NB4 (cell line): ENCODE results near the gene RRAS2.

ENCODE experiments used
- DNase-seq: peaks from one replicate; pipeline ENCODE4 v3.0.0; 2010; ENCODE audit warnings: low read depth
- H3K4me3 ChIP-seq: one replicate; pipeline ENCODE4 v1.5.1; 2011; ENCODE audit warnings: mild to moderate bottlenecking, low read depth, low read length, moderate library complexity
- MYC ChIP-seq: IDR thresholded peaks from 2 replicates; pipeline ENCODE4 v1.6.1; 2011; ENCODE audit warnings: low read depth, low read length
- POLR2A ChIP-seq: IDR thresholded peaks from 2 replicates; pipeline ENCODE4 v1.6.1; 2011; ENCODE audit warnings: mild to moderate bottlenecking; ENCODE audit not compliant: insufficient read length; ENCODE audit errors: extremely low read depth
- TF ChIP-seq, protein P1 (sequence below): IDR thresholded peaks from one replicate; pipeline ENCODE4 v1.5.1; 2012; ENCODE audit warnings: low read depth, low read length
- TF ChIP-seq, protein P2 (sequence below): IDR thresholded peaks from 2 replicates; pipeline ENCODE4 v1.6.1; 2011; ENCODE audit warnings: low read depth, low read length

RRAS2 gene

DNA sequence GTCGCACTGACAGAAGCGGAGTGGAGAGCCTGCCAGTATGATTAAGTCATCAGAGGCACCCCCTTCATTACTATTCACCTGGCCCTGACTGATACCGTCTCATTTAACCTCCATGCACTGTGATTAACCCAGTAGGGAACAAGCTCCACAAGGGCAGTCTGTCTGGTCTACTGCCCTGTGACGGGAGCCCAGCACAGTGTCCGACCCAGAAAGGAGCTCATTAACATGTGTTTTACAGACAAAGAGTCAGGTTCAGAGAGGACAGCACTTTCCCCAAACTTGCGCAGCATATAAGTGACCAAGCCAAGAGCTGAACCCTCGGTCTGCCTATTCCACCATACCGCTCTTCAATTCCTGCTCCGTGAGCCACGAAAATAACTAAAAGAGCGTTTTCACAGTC, 129.5 kb downstream of the RRAS2 start:
- no peak overlapping the region for H3K4me3 ChIP-seq
- TF ChIP-seq, protein P1, sequence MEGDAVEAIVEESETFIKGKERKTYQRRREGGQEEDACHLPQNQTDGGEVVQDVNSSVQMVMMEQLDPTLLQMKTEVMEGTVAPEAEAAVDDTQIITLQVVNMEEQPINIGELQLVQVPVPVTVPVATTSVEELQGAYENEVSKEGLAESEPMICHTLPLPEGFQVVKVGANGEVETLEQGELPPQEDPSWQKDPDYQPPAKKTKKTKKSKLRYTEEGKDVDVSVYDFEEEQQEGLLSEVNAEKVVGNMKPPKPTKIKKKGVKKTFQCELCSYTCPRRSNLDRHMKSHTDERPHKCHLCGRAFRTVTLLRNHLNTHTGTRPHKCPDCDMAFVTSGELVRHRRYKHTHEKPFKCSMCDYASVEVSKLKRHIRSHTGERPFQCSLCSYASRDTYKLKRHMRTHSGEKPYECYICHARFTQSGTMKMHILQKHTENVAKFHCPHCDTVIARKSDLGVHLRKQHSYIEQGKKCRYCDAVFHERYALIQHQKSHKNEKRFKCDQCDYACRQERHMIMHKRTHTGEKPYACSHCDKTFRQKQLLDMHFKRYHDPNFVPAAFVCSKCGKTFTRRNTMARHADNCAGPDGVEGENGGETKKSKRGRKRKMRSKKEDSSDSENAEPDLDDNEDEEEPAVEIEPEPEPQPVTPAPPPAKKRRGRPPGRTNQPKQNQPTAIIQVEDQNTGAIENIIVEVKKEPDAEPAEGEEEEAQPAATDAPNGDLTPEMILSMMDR, result no peak
- no peak for TF ChIP-seq MYC
- TF ChIP-seq, protein P2, sequence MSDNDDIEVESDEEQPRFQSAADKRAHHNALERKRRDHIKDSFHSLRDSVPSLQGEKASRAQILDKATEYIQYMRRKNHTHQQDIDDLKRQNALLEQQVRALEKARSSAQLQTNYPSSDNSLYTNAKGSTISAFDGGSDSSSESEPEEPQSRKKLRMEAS, result no peak
- TF ChIP-seq POLR2A, result no peak
- no peak for DNase-seq

DNA sequence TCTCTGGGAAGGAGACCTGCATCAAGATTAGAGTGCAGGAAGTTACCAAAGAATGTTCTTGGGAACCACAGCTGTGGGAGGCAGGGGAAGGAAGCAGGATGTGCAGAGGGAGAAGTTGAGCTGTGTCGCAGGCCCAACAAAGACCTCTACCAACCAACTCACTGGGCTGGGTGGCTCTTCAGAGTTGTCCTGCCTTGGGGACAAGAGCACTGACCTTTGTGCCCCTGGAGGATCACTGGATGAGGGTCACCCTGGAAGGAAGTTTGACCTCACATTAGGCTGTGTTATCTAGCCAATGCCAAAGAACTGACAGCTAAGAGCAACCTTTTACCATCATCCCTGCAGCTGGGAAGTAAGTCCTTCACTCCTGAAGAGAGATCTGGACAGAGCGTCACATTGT, 130.6 kb downstream of the RRAS2 start:
- TF ChIP-seq, protein P2, result no peak
- no peak for TF ChIP-seq MYC
- no peak for TF ChIP-seq POLR2A
- TF ChIP-seq, protein P1, result no peak
- no peak for DNase-seq
- H3K4me3 ChIP-seq, result no peak overlapping the region
